GM23338 (cell line): Measurements from ENCODE around the gene TMEM179B. TPM values are rescaled to one million over a fixed set of nuclear protein-coding genes. Genes with fewer than 3 reads are reported as not detected.

Experiments used
- ATAC-seq: fragments of 200-7000 bp; cut with Tn5 transposase; 3 replicates; pipeline ENCODE4 v1.9.1; 2020
- DNase-seq: peaks from one replicate; pipeline ENCODE4 v3.0.0-alpha.2; 2015; ENCODE audit warnings: low spot score
- H2AFZ ChIP-seq: fragments of 200-600 bp; sonication (generic); 2 replicates; pipeline ENCODE4 v1.8.0; 2016; ENCODE audit warnings: antibody characterized with exemption, mild to moderate bottlenecking, moderate library complexity
- H3F3A ChIP-seq: fragments of 200-600 bp; sonication (generic); replicated peaks from 2 replicates; pipeline ENCODE4 v1.8.0; 2017; ENCODE audit warnings: antibody characterized with exemption, mixed run types, low read depth
- H3K27ac ChIP-seq: fragments of 200-600 bp; sonication (generic); 2 replicates; pipeline ENCODE4 v1.6.1; 2016; ENCODE audit warnings: low read depth
- H3K27me3 ChIP-seq: fragments of 200-600 bp; sonication (generic); 2 replicates; pipeline ENCODE4 v1.8.0; 2016; ENCODE audit warnings: mild to moderate bottlenecking, mixed run types, moderate library complexity; ENCODE audit not compliant: insufficient read depth
- H3K36me3 ChIP-seq: fragments of 200-600 bp; sonication (generic); 2 replicates; pipeline ENCODE4 v1.8.0; 2016; ENCODE audit warnings: mild to moderate bottlenecking; ENCODE audit not compliant: insufficient read depth
- H3K4me1 ChIP-seq: fragments of 200-600 bp; sonication (generic); 2 replicates; pipeline ENCODE4 v1.8.0; 2016; ENCODE audit warnings: mild to moderate bottlenecking, moderate library complexity; ENCODE audit not compliant: insufficient read depth
- H3K4me2 ChIP-seq: fragments of 200-600 bp; sonication (generic); 2 replicates; pipeline ENCODE4 v1.7.1; 2017; ENCODE audit warnings: mixed run types
- H3K4me3 ChIP-seq: fragments of 200-600 bp; sonication (generic); 2 replicates; pipeline ENCODE4 v1.6.1; 2016; ENCODE audit warnings: mixed run types
- H3K79me2 ChIP-seq: fragments of 200-600 bp; sonication (generic); replicated peaks from 2 replicates; pipeline ENCODE4 v1.8.0; 2017; ENCODE audit warnings: mild to moderate bottlenecking; ENCODE audit not compliant: insufficient read depth
- H3K9me2 ChIP-seq: fragments of 200-600 bp; sonication (generic); 2 replicates; pipeline ENCODE4 v1.8.0; 2017; ENCODE audit not compliant: insufficient read depth
- H4K20me1 ChIP-seq: fragments of 200-600 bp; sonication (generic); replicated peaks from 2 replicates; pipeline ENCODE4 v1.8.0; 2017; ENCODE audit warnings: mild to moderate bottlenecking; ENCODE audit not compliant: insufficient read depth
- H3K27ac Mint-ChIP-seq: 2 replicates; pipeline ENCODE4 v1.8.0; 2020; ENCODE audit warnings: inconsistent platforms, mild to moderate bottlenecking, moderate library complexity, mixed read lengths
- H3K27me3 Mint-ChIP-seq: 3 replicates; pipeline ENCODE4 v1.8.0; 2022; ENCODE audit warnings: low read depth, mild to moderate bottlenecking, moderate library complexity, mixed read lengths, inconsistent platforms; ENCODE audit not compliant: insufficient read depth, poor library complexity
- H3K36me3 Mint-ChIP-seq: 3 replicates; pipeline ENCODE4 v1.8.0; 2021; ENCODE audit warnings: low read depth, mild to moderate bottlenecking, inconsistent platforms, moderate library complexity, mixed read lengths
- H3K4me1 Mint-ChIP-seq: 3 replicates; pipeline ENCODE4 v1.8.0; 2020; ENCODE audit warnings: mild to moderate bottlenecking, inconsistent platforms, mixed read lengths
- H3K4me3 Mint-ChIP-seq: 3 replicates; pipeline ENCODE4 v1.8.0; 2021; ENCODE audit warnings: moderate library complexity, mild to moderate bottlenecking, inconsistent platforms, mixed read lengths
- H3K9me3 Mint-ChIP-seq: 3 replicates; pipeline ENCODE4 v1.8.0; 2020; ENCODE audit warnings: moderate library complexity, mild to moderate bottlenecking, inconsistent platforms, mixed read lengths
- CREB1 ChIP-seq: fragments of 250-450 bp; sonication (Bioruptor Pico); IDR thresholded peaks from 2 replicates; pipeline ENCODE4 v1.5.0; 2020; ENCODE audit warnings: low read depth, mild to moderate bottlenecking, moderate library complexity
- CTCF ChIP-seq, 2 experiments: fragments of 200-600 bp in 1 of 2; sonication (generic) in 1 of 2; conservative IDR thresholded peaks; 2 replicates each; pipeline versions ENCODE4 v1.5.1 to v1.6.1; 2016 to 2017; ENCODE audit warnings: antibody characterized with exemption in 2 of 2, low read depth in 2 of 2, mild to moderate bottlenecking in 2 of 2, moderate library complexity in 1 of 2
- ETS1 ChIP-seq: IDR thresholded peaks from 2 replicates; pipeline ENCODE4 v1.6.1; 2016; ENCODE audit warnings: antibody characterized with exemption
- EZH2 ChIP-seq: fragments of 200-600 bp; sonication (generic); IDR thresholded peaks from one replicate; pipeline ENCODE4 v1.8.0; 2017; ENCODE audit warnings: antibody characterized with exemption, mild to moderate bottlenecking, low read depth; ENCODE audit not compliant: unreplicated experiment
- EZH2phosphoT487 ChIP-seq: fragments of 200-600 bp; sonication (generic); IDR thresholded peaks from one replicate; pipeline ENCODE4 v1.8.1; 2018; ENCODE audit warnings: antibody characterized with exemption; ENCODE audit not compliant: unreplicated experiment
- JUNB ChIP-seq: IDR thresholded peaks from one replicate; pipeline ENCODE4 v1.6.1; 2016; ENCODE audit warnings: antibody characterized with exemption; ENCODE audit not compliant: unreplicated experiment
- NANOG ChIP-seq: IDR thresholded peaks from 2 replicates; pipeline ENCODE4 v1.6.1; 2016; ENCODE audit warnings: antibody characterized with exemption, borderline replicate concordance
- POLR2AphosphoS5 ChIP-seq: IDR thresholded peaks from 2 replicates; pipeline ENCODE4 v1.6.1; 2016; ENCODE audit warnings: antibody characterized with exemption, low read depth
- REST ChIP-seq: IDR thresholded peaks from one replicate; pipeline ENCODE4 v1.6.1; 2018; ENCODE audit warnings: antibody characterized with exemption; ENCODE audit not compliant: unreplicated experiment
- STAT1 ChIP-seq: IDR thresholded peaks from one replicate; pipeline ENCODE4 v1.6.1; 2016; ENCODE audit warnings: antibody characterized with exemption; ENCODE audit not compliant: unreplicated experiment
- ZNF114 ChIP-seq: fragments of 250-450 bp; sonication (Bioruptor Pico); IDR thresholded peaks from 2 replicates; pipeline ENCODE4 v1.5.0; 2020; ENCODE audit warnings: mild to moderate bottlenecking, moderate library complexity
- ZNF331 ChIP-seq: fragments of 250-450 bp; sonication (Bioruptor Pico); IDR thresholded peaks from 2 replicates; pipeline ENCODE4 v1.5.0; 2020; ENCODE audit warnings: low read depth, mild to moderate bottlenecking, moderate library complexity
- ZNF462 ChIP-seq: fragments of 250-450 bp; sonication (Bioruptor Pico); IDR thresholded peaks from 2 replicates; pipeline ENCODE4 v1.5.0; 2020; ENCODE audit warnings: mild to moderate bottlenecking, moderate library complexity
- polyA plus RNA-seq: library from polyadenylated mRNA; unstranded; fragments of >200 nt; fragmentation: Nextera tagmentation; extraction: Ambion mirVana; gene quantifications from 2 replicates; pipeline ENCODE4 v1.2.1, GENCODE V29; 2016
- total RNA-seq: library from RNA; depleted of rRNA; stranded (reverse); fragments of >200 nt; shearing (Covaris generic); gene quantifications from 2 replicates; pipeline ENCODE4 v1.2.3, GENCODE V29; 2014

Gene TMEM179B
- total and polyA plus RNA-seq, 2 experiments from 2014 or later: 16.9 to 17.5 TPM

- H3K36me3 Mint-ChIP-seq: peaks cover 20% of the 10 kb centered on the region; the same call in 2 of the 3 replicates
- H3K4me3 ChIP-seq: no peak overlapping the region
- no peak overlapping the region for H3K4me2 ChIP-seq
- H3K4me1 ChIP-seq: no peaks in the 10 kb centered on the region
- 0 out of 2 replicates have a peak overlapping the region, but pooled peaks have one; percentile 9 for H3K27ac ChIP-seq
- H4K20me1 ChIP-seq: peaks cover 4% of the 10 kb centered on the region
- peaks cover 1% of the 10 kb centered on the region for H3K27me3 Mint-ChIP-seq
- no peak for ATAC-seq
- H2AFZ ChIP-seq: no peak overlapping the region
- no peaks in the 10 kb centered on the region for H3K4me1 Mint-ChIP-seq
- H3K79me2 ChIP-seq: no peaks in the 10 kb centered on the region
- H3K36me3 ChIP-seq: peaks cover 14% of the 10 kb centered on the region; the same call in 1 of the 2 replicates
- no peak for DNase-seq
- no peak overlapping the region for H3K27ac Mint-ChIP-seq
- H3K9me2 ChIP-seq: no peaks in the 10 kb centered on the region
- TF ChIP-seq EZH2phosphoT487: no peak
- no peak for TF ChIP-seq REST
- TF ChIP-seq ETS1: no peak
- no peak for TF ChIP-seq CREB1 (CRISPR knock-in tag)
- no peak for TF ChIP-seq POLR2AphosphoS5
- TF ChIP-seq NANOG: no peak
- TF ChIP-seq JUNB: no peak
- no peak for TF ChIP-seq STAT1
- no peak for TF ChIP-seq ZNF114 (CRISPR knock-in tag)
- no peak for TF ChIP-seq ZNF462 (CRISPR knock-in tag)
- TF ChIP-seq ZNF331 (CRISPR knock-in tag): no peak
- TF ChIP-seq CTCF (conservative IDR thresholded peaks at IDR 0.05; ENCODE audit: low read depth in 2 of 2): no peak
- no peak for TF ChIP-seq EZH2
- H3F3A ChIP-seq: 0 out of 2 replicates have a peak, but pooled peaks cover 3% of the 10 kb centered on the region
- no peaks in the 10 kb centered on the region for H3K27me3 ChIP-seq
- H3K9me3 Mint-ChIP-seq: no peaks in the 10 kb centered on the region
- H3K4me3 Mint-ChIP-seq: no peak overlapping the region
Observed at GRCh38 chr11:62816557-62816956, 29.4 kb downstream of the TMEM179B start.
